HepG2 (cell line): ENCODE measurements around the gene SIX5. TPM values are rescaled to one million over a fixed set of nuclear protein-coding genes. Genes with fewer than 3 reads are reported as not detected.

Experiments
- ATAC-seq: fragments of 200-7000 bp; cut with Tn5 transposase; 3 replicates; pipeline ENCODE4 v1.9.1; 2020; ENCODE audit warnings: mild to moderate bottlenecking, moderate library complexity
- BruUV-seq: library from RNA; stranded (reverse); fragments of 400-500 nt; replicated peaks from 2 replicates; lab custom pipeline; 2021; lab: Mats Ljungman, UMichigan
- CTCF ChIA-PET: fragments of 300-600 bp; formaldehyde crosslinking; extraction: SDS; loops from one replicate; lab custom pipeline; 2021; ENCODE audit warnings: low total read pairs, inconsistent platforms, low intra/inter-chr PET ratio; lab: Yijun Ruan, JAX
- POLR2A ChIA-PET: fragments of 350-600 bp; sonication (Branson Sonifier 250); formaldehyde crosslinking; loops from one replicate; lab custom pipeline; 2020; ENCODE audit warnings: antibody characterized with exemption, inconsistent platforms; lab: Yijun Ruan, JAX
- DNase-seq: peaks from one replicate; pipeline ENCODE4 v3.0.0-alpha.2; 2015; ENCODE audit warnings: low spot score
- FAIRE-seq: peaks from 3 replicates; lab custom pipeline; 2011; peaks lifted over from hg19 to GRCh38; lab: Jason Lieb, UNC
- H2AFZ ChIP-seq: one replicate; pipeline ENCODE4 v1.6.1; 2011; ENCODE audit warnings: low read length, inconsistent platforms
- H3K27ac ChIP-seq: fragments of 300-600 bp; 3 replicates; pipeline ENCODE4 v1.8.0; 2011; ENCODE audit warnings: mixed run types, mild to moderate bottlenecking, mixed read lengths, low read length, inconsistent platforms; ENCODE audit not compliant: insufficient read depth; ENCODE audit errors: extremely low read length
- H3K27me3 ChIP-seq, 2 experiments: fragments of 200-600 bp in 1 of 2; 2 replicates in 1 of 2; 3 replicates in 1 of 2; pipeline versions ENCODE4 v1.6.0 to v1.8.0; 2011; ENCODE audit warnings: low read length in 2 of 2, mild to moderate bottlenecking in 2 of 2, moderate library complexity in 2 of 2, inconsistent platforms in 1 of 2; ENCODE audit not compliant: insufficient read depth in 2 of 2, control insufficient read depth in 1 of 2
- H3K36me3 ChIP-seq, 2 experiments: fragments of 200-600 bp in 1 of 2; replicated peaks in 1 of 2; 2 replicates in 1 of 2; 3 replicates in 1 of 2; pipeline versions ENCODE4 v1.5.1 to v1.8.0; 2011; ENCODE audit warnings: low read length in 2 of 2, inconsistent platforms in 1 of 2; ENCODE audit not compliant: insufficient read depth in 2 of 2, control insufficient read depth in 1 of 2
- H3K4me1 ChIP-seq: 2 replicates; pipeline ENCODE4 v1.5.1; 2012; ENCODE audit warnings: low read length, inconsistent platforms; ENCODE audit not compliant: insufficient read depth
- H3K4me2 ChIP-seq: 2 replicates; pipeline ENCODE4 v1.6.0; 2011; ENCODE audit warnings: low read depth, low read length, inconsistent platforms
- H3K4me3 ChIP-seq, 3 experiments: fragments of 200-600 bp in 1 of 3; sonication (generic), shearing (Covaris generic) in 1 of 3; replicated peaks in 1 of 3; 2 replicates each; pipeline ENCODE4 v1.5.1; 2011 to 2016; ENCODE audit warnings: low read length in 3 of 3, inconsistent platforms in 2 of 3, low read depth in 2 of 3, mild to moderate bottlenecking in 2 of 3, control low read depth in 1 of 3, mixed read lengths in 1 of 3; ENCODE audit not compliant: insufficient read depth in 1 of 3
- H3K79me2 ChIP-seq: one replicate; pipeline ENCODE4 v1.6.1; 2011; ENCODE audit warnings: low read length, inconsistent platforms; ENCODE audit not compliant: insufficient read depth
- H3K9ac ChIP-seq: 2 replicates; pipeline ENCODE4 v1.6.0; 2011; ENCODE audit warnings: mild to moderate bottlenecking, low read depth, low read length, inconsistent platforms; ENCODE audit not compliant: insufficient read depth
- H3K9me3 ChIP-seq: 2 replicates; pipeline ENCODE4 v1.5.1; 2012; ENCODE audit warnings: mild to moderate bottlenecking, low read length
- H4K20me1 ChIP-seq: 2 replicates; pipeline ENCODE4 v1.6.0; 2011; ENCODE audit warnings: inconsistent platforms, mild to moderate bottlenecking, low read length, moderate library complexity; ENCODE audit not compliant: insufficient read depth
- AGO2 ChIP-seq: fragments of 200-400 bp; formaldehyde crosslinking; optimal IDR thresholded peaks from 2 replicates; pipeline ENCODE3; 2017; ENCODE audit warnings: mild to moderate bottlenecking, low read depth, low read length, moderate library complexity
- E2F5 ChIP-seq: sonication (generic); formaldehyde crosslinking; conservative IDR thresholded peaks from 2 replicates; pipeline ENCODE4 v1.4.0; 2020; ENCODE audit warnings: missing genetic modification reagents
- HIVEP1 ChIP-seq: sonication (generic); formaldehyde crosslinking; IDR thresholded peaks from 2 replicates; pipeline ENCODE4 v1.4.0; 2020; ENCODE audit warnings: mild to moderate bottlenecking, missing genetic modification reagents
- HOXA3 ChIP-seq: sonication (generic); formaldehyde crosslinking; IDR thresholded peaks from 2 replicates; pipeline ENCODE4 v1.5.0; 2020; ENCODE audit warnings: missing genetic modification reagents
- MXD4 ChIP-seq: IDR thresholded peaks from 2 replicates; pipeline ENCODE4 v1.6.1; 2016; ENCODE audit warnings: mild to moderate bottlenecking, missing biosample characterization, missing genetic modification reagents
- ZNF709 ChIP-seq: sonication (generic); formaldehyde crosslinking; IDR thresholded peaks from 2 replicates; pipeline ENCODE4 v1.5.0; 2020; ENCODE audit warnings: mild to moderate bottlenecking, missing genetic modification reagents
- whole genome bisulfite sequencing: methylation state at CpG from one replicate; pipeline ENCODE4 v1.1.6; 2017; ENCODE audit warnings: low lambda C conversion rate; 5-methylcytosine and 5-hydroxymethylcytosine counted together
- in situ Hi-C: cut with HindIII; loops from 2 replicates; pipeline ENCODE4 v1.10.0; 2017; ENCODE audit warnings: low pct_unique_long_range_greater_than_20kb; ENCODE audit not compliant: extremely low pct_ligation_motif_present
- intact Hi-C: fragments of 100-400 bp; cut with micrococcal nuclease; formaldehyde crosslinking; loops from one replicate; pipeline ENCODE4 v1.10.0; 2022; ENCODE audit not compliant: unreplicated experiment
- polyA plus RNA-seq, 8 experiments: library from polyadenylated mRNA; depleted of rRNA in 3 of 8; stranded (reverse) in 7 of 8; unstranded in 1 of 8; fragments of >200 nt; fragmentation: Illumina TruSeq in 4 of 8; extraction: Trizol in 4 of 8; gene quantifications; 2 replicates each; pipeline versions ENCODE4 v1.2.1 to v1.2.3, GENCODE V29; 2011 to 2016; ENCODE audit warnings: low read depth in 4 of 8, missing spikeins in 1 of 8, mixed read lengths in 1 of 8; ENCODE audit not compliant: insufficient read depth in 1 of 8
- total RNA-seq, 5 experiments: library from RNA; depleted of rRNA; stranded (reverse); fragments of >200 nt; fragmentation: Illumina TruSeq; extraction: Trizol; gene quantifications; 2 replicates each; pipeline ENCODE4 v1.2.3, GENCODE V29; 2016; ENCODE audit warnings: low read depth in 1 of 5

Gene SIX5
- total and polyA plus RNA-seq, 2 of the 13 experiments (the other 11 are each of a cell fraction or from before 2014, with no cell fraction given): 7.7 to 10.5 TPM

GRCh38 chr19:45816236-45817009, 47.4 kb upstream of the SIX5 start:
- no peak overlapping the region for H3K9ac ChIP-seq

More at GRCh38 chr19:45816236-45817009, 47.4 kb upstream of the SIX5 start:
- no peak for DNase-seq
- no peak overlapping the region for H3K4me2 ChIP-seq
- no peak overlapping the region for H3K27ac ChIP-seq
- BruUV-seq: no TSS peak
- H3K36me3 ChIP-seq: peaks cover 8 to 11% of the 10 kb centered on the region in 2 experiments
- in situ Hi-C loops: loop anchor here (10.0 kb wide), 1 partner anchor 198 kb away; no protein-coding TSS in a partner anchor
- CTCF ChIA-PET: interaction anchor here (0.6 to 2.6 kb wide), 5 partner anchors 47 to 261 kb away, joined by 3 to 50 read pairs (median 4); partner anchors contain the start of genes IRF2BP1 and SYMPK
- no peaks in the 10 kb centered on the region for H3K4me1 ChIP-seq
- H4K20me1 ChIP-seq: no peaks in the 10 kb centered on the region
- 97% methylated on average over 7 of the region's 18 CpGs for WGBS
- H2AFZ ChIP-seq: no peak overlapping the region
- intact Hi-C loops: loop anchor here (1.0 to 5.0 kb wide), 4 partner anchors 48 to 261 kb away; partner anchors contain the start of gene FOXA3
- POLR2A ChIA-PET: interaction anchor here (0.7 to 1.9 kb wide), 8 partner anchors 8 to 86 kb away, joined by 3 to 15 read pairs (median 4); partner anchors contain the start of genes FOXA3, SIX5 and SYMPK
- no peaks in the 10 kb centered on the region for H3K27me3 ChIP-seq
- TF ChIP-seq HIVEP1: peak; percentile 7; the same call in 1 of the 2 replicates
- no peak for TF ChIP-seq MXD4 (CRISPR knock-in tag)
- no peak for TF ChIP-seq HOXA3 (CRISPR knock-in tag)
- TF ChIP-seq ZNF709 (CRISPR knock-in tag): no peak
- peak; percentile 26 for TF ChIP-seq AGO2
- TF ChIP-seq E2F5 (CRISPR knock-in tag): no peak
- TF ChIP-seq, all 625 proteins: peak for 2
- ATAC-seq: peak; percentile 6; the same call in 2 of the 3 replicates
- FAIRE-seq: no peak
- Histone ChIP-seq H3K79me2 (no peaks in the 10 kb centered on the region), H3K9me3 (no peaks in the 10 kb centered on the region), H3K4me3 (no peak overlapping the region)
